Endometrium (tissue), 2 donors: ENCODE results near the gene EEFSEC.

ENCODE experiments used
- FAIRE-seq: peaks from 2 replicates; lab custom pipeline; 2012; peaks lifted over from hg19 to GRCh38; lab: Jason Lieb, UNC
- donor health status: control.
- donor health status: control.

The EEFSEC gene

DNA sequence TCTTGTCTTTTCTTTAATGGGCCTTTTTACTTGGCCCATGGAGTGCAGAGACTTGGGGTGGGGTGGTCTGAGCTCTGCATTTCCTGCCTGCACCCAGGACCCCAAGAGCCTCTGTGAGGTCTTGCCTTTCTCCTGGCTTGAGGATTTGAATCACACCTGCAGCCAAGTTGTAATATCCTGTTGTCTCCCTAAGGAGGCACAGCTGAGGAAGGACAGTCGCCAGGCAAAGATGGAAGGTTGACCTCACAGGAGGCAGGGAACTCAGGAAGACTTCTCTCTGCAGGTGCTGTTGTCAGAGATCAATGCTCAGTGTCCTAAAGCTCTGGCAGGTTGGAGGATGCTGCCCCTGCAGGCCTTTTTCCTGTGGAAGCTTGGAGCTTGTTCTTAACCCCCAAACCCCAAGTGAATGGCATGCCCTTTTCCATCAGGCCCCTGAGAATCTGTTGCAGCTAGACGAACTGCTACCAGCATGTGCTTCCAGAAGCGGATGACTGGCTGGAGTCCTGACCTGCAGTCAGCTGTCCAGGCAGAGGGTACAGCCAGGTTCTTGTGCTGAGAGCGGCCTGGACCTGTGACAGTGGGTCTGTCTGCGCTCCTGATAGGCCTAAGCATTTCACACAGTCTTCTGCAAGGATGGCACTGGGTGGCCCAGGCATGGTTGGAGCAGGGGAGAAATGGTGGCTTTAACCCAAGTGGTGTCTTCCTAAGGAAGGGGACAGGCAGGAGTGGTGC, 120.0 kb downstream of the EEFSEC start:
- no peak for FAIRE-seq

DNA sequence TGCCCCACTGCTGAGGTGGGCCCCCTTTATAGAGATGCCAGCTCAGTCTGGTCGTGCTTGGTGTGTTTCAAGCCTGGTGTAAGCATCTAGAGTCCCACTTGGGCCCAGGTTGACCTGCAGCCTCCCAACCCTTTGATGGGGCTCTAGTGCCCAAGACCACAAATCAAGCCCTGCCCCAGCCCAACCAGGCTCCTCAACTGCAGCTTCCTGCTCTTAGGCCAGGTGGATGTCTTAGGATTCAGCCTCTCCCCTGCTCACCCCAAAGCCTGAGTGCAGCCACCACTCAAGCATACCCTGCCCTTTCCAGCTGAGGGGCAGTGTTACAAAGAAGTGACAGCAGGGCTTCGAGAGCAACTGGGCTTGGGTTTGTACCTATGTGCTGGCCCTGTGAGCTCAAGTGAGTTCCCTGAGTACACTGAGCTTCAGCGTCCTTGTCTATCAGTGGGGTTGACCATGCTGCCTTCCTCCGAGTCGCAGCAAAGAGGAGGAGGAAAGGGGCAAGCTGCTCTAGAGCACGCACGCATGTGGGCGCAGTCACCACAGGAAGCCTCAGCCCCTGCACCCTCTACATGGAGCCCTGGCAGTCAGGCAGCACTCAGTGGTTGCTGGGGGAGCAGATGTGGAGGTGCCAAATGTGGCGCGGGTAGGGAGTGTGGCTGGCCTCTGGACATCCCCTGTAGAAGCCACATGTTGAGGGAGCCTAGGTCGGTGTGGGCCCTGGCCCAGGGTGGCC, 120.7 kb downstream of the EEFSEC start:
- FAIRE-seq = no peak

DNA sequence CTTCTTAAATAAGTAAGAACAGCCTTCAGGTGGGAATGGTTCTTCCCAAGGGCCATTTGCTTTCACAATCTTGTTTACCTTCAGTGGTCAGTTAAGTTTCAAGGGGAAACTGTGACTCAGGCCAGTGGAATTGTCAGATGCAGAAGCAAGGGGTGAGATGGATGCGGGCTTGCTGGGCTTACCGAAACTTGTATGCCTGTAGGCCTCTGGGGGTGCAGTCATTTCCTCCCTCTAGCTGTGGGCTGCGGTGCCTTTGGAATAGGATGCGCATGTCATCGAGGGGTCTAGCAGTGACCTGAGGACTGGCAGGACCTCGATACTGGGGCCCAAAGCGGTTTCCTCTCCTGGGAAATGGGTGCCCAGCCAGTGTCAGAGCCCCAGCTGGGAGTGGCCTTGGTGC, 121.6 kb downstream of the EEFSEC start:
- no peak for FAIRE-seq

DNA sequence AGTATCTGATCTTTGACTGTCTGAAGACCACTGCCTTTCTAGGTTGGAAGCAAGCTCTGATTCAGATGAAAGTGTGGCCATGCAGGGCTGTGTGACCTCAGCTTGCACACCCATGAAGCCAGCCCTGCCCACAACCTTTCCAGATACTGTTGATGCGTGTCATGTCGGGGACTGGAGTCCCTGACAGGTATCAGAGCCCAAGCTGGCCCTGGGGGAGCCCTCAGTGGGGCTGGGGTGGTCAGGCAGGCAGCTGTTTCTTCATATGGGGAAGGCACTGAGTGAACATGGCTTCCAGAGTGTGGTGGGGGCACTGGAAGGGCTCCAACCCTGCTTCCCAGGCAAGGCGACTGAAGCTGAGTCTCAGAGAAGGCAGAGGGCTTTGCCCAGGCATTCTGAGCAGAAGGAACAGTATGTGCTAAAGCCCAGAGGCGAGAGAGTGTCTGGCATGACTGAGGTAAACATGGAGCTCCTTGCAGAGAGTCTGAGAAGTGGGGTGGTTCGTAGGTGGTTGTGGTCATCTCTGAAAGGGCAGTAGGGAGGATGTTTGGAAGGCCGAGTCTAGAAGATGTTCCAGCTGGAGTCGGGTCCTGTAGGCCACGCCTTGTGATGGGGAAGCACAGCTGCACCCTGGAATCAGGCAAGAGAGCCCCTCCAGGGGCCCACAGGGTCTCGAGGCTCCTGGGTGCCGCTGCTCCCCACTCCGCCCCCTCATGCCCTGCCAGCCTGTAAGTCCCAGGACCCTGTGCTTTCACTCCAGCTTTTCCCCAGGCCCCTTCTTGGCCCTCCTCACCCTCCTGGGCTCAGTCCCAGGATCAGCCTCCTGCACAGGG, 122.2 kb downstream of the EEFSEC start:
- no peak for FAIRE-seq

DNA sequence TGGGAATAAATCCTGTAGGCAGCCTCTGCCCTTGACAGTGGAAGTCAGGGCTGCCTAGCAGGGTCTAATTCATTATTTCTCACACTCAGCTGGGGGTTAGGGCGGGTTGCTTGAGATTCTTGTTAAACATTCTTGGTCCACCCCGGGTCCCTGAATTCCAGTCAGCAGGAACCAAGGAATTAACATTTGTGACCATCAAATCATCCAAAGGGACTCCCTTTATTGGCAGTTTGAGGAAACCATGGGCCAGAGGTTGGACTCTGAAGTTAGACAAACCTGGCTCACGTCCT, 122.8 kb downstream of the EEFSEC start:
- no peak for FAIRE-seq

DNA sequence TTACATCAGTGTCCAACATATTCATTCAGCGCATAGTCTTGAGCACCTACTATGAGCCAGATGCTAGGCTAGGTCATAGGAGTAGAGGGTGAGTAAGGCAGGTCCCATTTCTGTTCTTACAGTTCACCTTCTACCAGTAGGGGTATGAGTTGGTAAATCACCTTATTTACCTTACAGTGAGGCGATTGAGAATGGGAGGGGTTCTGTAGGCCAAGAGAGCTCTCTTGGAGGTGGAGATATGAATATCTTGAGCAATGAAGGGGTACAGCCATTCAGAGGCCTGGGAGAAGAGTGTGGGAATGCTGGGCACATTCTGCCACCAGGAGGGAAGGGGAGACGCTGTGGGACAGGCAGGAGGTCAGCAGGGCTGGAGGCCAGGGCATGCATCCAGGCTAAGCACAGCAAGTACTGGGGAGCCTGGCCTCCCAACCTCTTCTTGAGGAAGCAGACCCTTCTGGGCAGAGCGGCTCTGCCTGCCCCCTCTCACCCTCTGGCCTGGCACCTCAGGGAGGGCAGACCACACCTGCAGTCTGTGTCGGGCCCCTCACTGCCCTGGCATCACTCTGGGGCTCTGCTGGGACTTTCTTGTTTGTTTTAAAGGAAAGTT, 123.4 kb downstream of the EEFSEC start:
- FAIRE-seq = no peak

DNA sequence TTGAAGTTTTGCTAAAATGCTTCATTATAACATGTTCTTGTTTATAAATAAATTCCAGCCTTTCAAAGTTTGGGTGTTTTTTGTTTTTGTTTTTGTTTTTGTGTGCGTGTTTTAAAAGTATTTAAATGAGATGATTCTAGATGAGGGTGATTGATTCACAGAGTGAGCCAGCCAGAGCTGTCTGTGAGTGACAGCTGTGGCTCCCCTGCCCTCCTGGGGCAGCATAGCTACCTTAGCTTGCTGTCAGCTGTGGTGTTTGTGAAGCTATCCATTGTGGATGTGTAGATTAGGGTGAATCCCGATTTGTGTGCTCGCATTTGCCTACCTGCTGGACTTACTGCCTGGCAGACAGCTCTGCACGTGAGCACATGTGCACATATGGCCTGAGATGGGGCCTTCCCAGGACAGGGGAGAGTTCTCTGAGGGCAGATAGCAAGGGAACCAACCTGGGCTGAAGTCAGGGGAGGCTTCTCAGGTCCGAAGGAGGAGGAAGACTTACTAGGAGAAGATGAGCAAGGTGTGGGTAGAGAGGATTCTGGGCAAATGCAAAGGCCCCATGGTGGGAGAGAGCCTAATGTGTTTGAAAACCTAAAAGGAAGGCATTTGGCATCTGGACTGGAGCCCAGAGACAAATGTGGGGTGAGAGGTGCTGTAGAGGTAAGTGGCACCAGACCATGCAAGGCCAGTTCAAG, 124.2 kb downstream of the EEFSEC start:
- FAIRE-seq = no peak

DNA sequence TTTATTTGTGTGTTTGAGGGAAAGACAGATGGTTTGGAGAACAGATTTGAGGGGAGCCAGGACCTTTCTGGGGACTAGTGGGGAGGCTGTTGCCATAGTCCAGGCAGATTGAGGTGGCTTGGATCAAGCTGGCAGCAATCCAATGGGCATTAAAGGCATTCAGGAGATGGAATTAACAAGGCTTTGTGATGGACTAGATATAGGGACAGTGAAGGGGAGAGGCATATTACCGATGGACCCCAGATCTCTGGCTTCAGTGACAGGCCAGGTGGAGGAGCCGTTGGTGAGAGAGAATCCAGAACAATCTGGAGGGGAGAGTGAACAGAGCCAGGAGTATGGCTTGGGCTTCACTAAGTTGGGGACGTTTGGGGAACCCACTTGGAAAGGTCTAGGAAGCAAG, 124.8 kb downstream of the EEFSEC start:
- FAIRE-seq = no peak

DNA sequence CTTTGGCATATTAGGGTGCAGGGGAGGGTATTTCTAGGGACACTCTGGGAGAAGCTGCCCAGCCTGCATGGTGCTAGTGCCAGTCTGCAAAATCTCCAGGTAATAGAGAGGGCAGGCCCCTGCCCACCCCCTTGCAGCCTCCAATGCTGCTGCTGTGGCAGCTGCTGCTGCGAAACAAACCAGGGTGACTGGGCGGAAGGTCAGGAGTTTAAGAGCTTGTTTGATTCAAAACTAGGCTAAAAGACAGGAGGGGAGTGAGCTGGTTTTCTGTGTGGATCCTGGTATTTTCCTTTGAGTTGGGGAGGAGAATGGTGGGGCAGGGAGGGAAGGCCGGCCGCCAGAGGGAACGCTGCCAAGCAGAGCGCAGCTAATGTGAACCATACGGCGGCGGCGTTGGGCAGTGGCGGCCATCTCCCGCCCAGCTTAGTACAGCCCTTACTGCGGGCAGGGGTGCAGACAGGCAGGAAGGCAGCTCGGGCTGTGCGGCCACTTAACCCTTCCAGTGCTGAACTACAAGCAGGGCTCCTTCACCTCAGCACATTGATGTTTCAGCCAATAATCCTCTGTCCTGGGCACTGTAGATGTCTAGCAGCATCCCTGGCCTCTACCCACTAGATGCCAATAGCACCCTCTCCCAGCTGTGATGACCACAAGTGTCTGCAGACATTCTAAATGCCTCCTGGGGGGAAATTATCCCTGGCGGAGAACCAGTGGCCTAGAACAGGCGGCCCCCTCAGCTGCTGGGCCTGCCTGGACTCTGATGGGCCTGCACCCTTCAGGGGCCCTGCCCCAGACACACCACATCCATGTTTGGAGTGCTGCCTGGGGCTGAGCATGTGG, 125.7 kb downstream of the EEFSEC start:
- FAIRE-seq = peak; percentile 86

DNA sequence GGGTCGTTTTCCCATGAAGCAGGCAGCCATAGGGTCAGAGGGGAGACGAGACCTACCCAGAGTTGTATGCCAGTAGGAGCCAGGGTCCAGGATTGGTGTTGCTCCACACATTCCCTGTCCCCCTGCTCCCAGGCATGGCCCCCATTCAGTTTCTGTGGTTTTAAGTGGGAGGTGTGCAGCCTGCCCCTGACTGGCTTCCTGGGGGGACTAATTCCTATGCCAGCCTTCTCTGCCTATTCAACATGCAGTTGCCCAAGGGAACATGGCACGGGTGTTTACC, 126.3 kb downstream of the EEFSEC start:
- FAIRE-seq = no peak

DNA sequence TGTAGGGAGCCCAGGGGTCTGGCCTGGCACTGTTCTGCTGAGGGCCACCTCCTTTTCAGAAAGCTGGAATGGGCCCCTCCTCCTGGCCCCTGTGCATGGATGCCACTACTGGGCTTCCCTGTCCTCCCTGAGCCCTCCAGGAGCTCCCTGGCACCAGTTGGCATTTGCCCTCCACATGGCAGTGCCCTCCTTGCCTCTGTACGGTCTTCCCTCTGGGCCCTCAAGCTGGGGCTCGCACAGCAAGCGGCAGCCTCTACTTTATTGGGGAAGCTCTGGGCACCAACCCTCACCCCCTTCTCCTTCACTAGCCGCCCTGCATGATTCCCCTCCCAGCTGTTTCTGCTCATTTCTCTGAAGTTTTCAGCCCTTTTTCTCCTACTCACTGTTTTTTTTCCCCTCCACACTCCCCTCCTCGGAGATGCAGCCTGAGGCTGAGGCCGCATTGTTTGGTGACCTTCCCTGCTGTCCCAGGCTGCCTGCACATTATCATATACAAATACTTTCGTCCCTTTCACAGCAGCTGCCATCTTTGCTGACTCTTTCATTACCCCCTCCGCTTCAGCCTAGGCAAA, 127.3 kb downstream of the EEFSEC start:
- no peak for FAIRE-seq

DNA sequence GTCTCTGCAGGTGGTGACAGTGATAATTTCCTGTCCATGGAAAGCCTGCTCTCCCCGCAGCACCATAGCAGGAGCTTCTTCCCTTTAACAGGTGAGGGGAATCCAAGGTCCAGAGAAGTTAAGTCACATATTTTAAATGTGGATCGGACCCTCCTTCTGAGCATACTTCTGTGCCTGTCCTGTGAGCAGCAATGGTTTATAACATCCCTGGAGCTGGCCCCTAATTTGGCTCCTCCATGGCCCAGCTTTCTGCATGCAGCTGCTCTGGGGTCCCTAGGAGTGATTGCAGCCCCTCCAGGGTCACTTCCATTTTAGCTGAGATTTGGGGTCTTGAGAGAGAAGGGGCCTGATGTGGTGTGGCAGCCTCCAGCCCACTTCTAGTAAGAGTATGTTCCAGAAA, 127.8 kb downstream of the EEFSEC start:
- FAIRE-seq = no peak

DNA sequence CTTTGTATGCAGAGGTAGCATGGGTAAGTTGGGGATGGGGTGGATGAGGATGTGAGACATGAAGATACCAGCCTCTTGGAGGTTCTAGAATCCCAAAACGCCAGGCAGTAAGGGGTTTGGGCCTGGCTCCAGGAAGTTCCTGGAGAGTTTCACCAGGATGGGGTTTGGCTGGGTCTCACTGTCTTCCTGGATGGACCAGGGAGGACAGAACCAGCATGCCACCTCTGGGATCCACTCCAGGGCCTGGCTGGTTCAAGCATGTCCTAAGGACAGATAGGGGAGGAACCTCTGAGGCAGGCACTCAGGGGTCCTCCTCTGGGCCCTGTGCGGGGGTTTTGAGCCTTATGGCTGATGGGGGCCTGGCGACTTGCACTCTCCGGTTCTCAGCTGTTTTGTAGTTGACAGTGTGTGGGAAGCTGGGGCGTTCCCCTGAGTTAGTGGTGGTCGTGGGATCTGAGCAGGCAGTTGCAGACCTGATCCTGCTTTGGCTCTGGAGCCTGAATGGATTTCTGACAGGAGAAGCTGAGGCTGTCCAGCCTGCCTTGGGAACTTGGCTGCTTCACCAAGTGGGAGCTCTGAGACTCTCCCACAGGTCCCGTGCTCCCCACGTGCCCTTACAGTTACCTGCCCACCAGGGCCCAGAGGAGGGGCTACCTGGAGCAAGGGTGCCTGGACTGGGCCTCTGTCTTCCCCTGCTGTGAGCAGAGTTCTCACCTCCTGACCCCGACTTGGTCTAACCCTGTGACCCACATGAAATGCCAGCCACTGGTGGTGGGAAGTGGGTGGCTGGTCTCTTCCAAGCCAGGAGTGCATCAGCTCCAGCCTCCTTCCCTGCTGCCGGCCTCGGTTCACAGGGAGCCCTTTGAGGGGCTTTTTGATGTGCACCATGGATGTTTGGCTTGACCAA, 128.4 kb downstream of the EEFSEC start:
- FAIRE-seq = no peak

DNA sequence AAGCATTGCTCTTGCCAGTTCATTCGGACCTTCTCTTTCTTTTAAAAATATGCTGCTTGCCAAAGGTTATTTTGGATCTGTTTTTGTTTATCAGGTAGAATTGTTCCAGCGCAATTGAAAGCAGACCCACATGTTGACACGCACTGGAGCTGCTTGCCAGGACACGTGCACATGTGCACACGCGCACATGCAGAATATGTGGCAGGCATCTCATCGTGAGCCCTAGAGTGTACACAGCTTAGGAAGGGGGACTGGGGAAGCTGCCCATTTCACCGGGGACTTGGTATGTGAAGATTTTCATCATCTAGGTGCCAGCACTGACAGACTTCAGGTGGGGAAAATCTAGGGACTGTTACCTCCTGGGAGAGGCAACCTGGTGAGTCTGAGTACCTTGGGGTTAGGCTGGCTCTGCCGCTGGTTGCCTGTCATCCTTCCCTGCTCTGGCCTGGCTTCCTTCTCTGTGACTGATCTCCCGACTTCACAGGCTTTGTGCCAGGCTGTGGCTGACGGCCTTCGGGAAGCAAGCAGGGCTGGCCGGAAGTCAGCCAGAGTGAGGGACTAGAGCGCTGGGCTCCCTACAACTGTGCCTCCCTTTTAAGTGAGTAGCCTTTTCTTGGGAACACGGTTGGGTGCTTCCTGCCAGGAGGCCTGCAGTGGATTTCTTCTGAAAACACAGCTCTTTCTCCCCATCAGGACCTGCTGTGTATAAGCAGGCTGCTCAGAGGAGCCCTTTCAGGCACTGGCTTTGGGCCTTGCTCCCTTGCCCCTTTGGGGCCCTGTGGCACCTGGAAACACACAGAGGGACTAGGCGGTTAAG, 129.3 kb downstream of the EEFSEC start:
- no peak for FAIRE-seq

DNA sequence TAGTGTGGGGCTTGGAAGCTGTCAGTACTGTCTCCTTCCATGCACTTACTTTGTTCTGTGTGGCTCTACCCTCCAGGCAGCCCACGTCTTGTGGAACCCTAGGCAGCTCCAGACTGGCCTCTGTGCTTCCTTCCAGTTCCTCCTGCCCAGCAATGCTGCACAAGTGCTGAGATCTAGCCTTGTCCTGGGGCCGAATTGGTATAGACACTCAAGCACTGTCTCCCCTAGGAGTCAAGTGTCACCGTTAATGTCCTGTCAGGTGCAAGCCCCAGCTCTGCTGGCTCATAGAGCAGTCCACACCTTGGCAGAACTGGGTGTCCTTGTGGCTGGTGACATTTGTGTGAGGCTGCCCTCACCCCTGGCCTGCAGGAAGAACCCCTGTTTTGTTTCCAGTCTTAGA, 130.1 kb downstream of the EEFSEC start:
- FAIRE-seq = no peak

DNA sequence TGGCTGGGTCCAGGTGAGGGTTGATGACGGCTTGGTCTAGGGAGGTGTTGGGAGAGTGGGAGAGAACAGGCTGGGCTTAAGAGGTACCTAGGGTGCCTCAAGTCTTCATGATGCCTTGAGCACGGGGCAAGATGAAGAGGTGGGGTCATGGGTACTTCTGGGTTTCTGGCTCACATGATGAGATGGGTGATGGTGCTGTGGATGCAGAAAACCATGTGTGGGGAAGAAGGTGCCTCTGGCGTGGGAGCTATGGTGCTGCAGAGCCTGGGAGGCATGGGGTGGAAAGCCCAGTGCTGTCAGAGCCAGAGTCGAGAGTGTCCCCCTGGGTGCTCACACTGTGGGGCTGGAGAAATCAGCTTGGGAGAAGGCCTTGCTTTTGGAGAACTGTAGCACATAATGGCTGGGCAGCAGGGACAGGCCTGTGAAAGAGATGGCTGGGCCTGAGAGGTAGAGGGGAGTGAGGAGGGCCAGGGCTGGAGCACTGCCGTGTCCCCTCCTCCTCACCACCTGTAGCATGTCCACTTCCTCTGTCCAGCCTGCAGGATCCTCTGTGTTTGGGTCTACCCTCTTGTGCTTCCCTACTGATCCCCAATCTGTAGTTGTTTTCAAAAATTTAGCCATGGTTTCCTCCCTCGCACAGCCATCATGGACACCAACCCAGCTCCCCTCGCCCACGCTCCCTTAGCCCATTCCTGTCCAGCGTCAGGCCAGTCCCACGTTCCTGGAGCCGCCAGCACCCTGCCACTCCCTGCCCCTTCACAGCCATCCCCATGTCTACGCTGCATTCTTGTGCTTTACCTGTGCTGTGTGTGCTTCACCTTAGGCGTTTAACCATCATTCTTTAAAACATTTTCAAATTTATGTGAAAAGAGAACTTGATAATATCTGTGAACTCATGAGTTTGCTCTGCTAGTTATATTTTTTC, 132.0 kb downstream of the EEFSEC start:
- no peak for FAIRE-seq

DNA sequence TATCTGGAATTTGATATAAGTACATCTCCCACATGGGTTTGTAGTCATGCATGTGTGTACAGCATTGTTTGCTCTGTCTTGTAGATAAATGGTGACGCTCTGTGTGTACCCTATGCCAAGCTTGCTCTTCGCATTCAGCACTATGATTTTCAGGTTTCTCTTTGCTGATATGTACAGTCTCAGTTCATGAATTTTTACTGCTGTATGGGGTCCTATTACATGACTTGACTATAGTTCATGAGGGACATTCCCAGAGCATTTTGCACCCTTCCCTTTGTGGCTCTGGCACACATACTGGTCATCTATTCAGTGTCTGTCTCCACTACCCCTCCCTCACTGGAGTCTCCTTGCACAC, 132.7 kb downstream of the EEFSEC start:
- no peak for FAIRE-seq

DNA sequence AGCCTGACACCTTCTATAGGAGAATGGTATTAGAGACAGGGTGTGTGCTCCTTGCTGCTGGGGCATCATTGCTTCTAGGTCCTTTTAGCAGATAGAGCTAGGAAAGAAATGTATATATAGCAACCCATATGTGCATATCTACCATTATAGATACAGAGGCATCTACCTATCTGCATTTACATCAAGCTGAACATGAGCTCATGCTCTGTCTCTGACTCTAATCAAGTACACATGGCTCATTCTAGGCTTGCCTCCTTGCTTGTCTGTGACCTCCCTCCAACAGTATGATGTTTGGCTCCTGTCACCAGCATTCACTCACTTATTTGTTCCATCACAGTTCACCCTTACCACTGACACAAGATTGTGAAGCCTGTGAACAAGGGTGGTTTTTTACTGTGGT, 133.4 kb downstream of the EEFSEC start:
- no peak for FAIRE-seq
